HG02852 (cell line): Measurements from ENCODE around the gene SRGAP1.
"Not testable (repeated sequence)": the region's sequence is repeated elsewhere in the genome, so short reads cannot be mapped to it uniquely, and the experiment has no call there.

ENCODE experiments used
- ATAC-seq: cut with Tn5 transposase; IDR thresholded peaks from one replicate; pipeline ENCODE4 v1.9.1; 2021; ENCODE audit warnings: mild to moderate bottlenecking, moderate library complexity; ENCODE audit not compliant: unreplicated experiment

SRGAP1 gene

DNA sequence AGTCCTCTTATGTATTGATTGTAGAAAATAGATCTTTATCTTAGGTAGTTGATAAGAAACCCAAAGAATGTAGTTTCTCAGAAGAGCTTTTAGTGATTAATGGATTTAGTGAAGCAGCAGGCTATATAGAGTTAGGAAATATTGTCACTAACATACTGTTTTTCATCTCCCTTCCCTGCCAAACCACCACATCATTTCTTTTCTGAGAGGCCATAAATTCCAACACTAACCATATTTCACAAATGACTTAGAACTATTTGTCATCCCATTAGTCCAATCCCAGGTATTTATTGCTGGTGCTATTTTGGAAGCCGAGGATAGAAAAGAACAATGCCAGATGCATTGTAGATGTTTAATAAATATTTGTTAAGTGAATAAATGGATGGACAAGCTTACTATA, 191.9 kb downstream of the SRGAP1 start:
- ATAC-seq: no peak

DNA sequence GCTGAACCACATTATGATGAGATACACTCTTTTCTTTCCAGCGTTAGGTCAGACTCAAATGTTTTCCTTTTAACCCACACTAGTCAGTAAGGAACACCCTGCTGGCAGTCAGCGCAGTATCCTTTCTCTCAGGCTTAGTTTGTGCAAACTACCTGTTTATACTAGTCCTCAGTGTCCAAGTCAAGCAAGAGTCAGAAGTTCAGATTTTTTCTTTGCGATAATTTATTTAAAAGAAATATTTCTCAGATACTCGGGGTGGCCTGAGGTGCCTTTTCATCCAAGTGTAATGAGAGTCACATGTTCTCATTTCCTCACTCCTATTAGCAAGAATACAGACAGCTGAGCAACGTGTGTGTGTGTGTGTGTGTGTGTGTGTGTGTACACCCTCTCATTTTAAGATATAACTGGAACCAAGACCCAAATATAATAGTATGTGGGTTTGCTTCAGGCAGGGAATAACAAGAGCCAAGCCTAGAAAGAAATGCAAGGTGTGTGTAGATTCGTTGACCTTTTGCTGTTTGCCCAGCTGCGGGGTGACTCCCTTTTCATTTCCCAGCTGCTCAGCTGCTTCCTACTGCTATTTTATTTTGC, 194.9 kb downstream of the SRGAP1 start:
- ATAC-seq: no peak

DNA sequence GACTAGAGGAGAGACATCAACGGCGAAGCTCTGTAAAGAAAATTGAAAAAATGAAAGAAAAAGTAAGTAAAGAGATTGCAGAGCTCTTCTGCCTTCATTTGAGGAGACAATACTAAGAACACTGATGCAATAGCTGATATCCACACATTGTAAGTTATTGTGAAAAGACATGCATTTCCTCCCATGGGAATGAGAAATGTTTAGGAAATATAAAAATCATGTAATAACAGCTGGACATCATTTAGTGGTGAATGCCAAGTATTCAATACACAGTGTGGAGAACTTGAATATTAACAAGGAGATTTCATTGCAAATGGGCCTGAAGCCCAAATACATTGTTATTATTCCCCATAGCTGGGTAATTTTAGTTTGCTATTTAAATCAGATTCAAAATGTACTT, 198.4 kb downstream of the SRGAP1 start:
- no peak for ATAC-seq

DNA sequence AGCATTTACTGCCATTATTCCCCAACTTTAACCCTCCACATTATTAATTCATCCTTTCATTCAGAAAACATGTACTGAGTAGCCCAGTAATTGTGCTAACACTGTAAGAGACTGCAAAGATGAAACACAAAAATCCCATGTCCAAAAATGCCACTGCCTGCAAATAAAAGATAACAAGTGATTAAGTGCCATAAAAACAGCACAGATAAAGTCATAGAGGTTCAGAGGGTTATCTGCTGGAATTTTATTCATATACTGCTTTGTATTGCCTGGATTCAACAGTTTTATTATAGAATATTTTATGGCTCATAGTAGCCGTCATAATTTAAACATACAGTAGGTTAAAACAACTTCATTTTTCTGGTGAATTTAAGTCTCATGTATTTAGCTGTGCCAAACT, 199.7 kb downstream of the SRGAP1 start:
- no peak for ATAC-seq

DNA sequence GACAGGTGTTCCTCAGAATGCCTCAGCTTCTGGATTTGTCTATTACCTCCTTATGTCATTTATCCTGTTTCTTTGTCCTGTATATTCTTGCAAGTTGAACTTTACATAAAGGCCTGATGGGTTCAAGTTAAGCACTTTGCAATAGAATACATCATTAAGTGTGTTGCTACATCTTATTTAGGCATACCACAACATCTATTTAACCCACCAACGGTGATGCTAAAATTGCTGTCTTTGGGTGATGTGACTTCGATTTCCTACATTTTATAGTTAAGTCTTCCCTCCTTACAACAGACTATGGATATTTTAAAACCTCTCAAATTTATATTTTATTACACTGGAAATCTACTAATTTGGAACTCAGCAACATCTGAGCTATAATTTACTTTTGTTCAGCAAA, 206.6 kb downstream of the SRGAP1 start:
- no peak for ATAC-seq

DNA sequence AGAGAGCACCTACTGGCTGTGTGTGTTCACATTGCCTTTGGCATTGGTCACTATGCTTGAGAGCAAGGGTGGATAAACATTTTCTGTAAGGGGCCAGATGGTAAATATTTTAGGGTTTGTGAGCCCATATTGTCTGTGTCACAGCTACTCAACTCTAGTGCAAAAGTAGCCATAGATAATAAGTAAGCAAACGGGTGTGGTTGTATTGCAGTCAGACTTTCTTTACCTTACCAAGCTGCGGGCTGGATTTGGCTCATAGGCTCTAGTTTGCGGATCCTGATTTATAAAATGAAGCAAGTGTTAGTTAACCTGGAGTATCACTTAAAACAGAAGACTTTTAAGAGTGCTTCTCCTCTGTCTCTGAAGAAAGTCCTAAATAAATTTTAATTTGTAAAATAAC, 208.6 kb downstream of the SRGAP1 start:
- no peak for ATAC-seq

DNA sequence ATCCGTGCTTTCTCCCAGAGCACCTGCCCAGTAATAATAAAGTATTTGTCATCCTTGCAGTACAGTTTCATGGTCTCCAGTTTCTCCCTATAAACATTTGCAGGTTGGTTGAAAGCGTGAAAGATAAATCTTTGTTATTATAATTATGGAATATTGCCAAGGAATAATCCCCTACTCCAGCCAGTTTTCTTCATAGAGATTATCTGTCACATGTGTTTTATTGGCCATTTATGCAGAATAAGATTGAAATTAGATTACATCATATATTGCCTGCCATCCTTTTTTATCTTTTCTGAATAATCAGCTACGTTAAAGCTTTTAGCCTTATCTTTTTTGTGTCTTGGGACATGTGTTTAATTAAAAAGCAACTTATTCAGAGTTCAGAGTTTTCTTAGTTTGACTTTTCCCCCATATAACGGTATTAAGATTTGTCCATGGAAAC, 209.6 kb downstream of the SRGAP1 start:
- ATAC-seq: no peak

DNA sequence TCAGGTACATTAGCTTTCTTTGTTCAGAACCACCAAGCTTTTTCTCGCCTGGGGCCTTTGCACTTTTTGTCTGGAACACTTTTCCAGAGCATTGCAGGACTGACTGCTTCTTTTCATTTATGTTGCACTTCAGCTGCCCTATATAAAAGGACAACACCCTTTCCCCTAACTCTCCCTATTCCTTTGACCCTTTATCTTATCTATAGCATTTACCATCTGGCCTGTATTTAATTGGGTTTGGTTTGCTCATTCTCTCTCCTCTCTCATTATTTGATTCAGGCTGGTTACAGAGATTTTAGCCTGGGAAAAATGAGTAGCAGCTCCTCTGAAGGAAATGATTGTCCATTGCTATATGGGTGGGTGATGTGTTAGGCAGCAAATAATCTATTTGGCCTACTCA, 212.2 kb downstream of the SRGAP1 start:
- ATAC-seq: no peak

DNA sequence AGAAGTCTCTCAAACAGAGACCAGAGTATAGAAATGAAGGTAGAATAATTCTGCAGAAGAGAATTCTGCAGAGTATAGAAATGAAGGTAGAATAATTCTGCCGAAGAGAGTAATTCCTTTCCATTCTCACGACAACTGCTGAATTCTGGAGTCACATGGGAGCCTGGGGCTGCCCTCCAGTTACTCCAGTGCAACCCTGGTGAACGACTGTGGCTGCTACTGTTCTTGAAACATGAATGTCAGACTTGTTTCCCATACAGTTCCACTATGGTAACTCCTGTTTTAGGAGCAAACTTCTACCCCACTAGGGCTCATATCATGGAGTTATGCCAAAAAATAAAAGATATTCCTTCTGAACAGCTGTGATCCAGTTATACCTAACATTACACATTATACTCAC, 213.2 kb downstream of the SRGAP1 start:
- no peak for ATAC-seq

DNA sequence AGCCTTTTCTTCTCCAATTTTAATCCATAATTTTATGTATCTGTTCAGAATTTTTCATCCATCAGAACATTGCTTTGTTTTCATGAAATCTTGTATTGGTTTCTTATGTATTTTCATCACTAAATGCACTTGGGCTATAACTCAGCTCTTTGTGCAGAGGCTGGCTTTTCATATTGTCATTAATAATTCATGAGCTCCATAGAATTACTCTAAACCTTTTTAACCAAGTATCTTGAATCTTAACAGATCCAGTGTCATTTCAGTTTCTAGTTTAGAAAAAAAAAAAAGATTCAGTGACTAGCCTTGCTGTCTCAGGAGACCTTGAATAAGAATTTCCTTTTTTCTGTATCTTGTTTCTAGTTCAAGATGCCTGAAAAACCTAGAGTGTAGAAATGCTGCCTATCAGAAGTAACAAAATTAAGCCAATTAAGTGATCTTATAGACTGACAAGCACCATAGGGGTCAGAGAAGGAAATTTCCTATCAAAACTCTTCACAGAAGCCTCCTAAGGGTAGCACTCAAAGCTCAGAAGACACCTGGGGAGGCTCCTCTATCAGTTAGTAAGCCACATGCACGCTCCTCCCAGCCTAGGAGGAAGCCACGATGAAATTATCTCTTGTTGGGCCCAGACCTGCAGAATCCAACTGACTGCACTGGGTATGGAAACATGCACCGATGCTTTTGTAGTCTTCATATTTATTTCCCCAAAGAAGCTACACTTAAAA, 214.2 kb downstream of the SRGAP1 start:
- ATAC-seq: no peak

DNA sequence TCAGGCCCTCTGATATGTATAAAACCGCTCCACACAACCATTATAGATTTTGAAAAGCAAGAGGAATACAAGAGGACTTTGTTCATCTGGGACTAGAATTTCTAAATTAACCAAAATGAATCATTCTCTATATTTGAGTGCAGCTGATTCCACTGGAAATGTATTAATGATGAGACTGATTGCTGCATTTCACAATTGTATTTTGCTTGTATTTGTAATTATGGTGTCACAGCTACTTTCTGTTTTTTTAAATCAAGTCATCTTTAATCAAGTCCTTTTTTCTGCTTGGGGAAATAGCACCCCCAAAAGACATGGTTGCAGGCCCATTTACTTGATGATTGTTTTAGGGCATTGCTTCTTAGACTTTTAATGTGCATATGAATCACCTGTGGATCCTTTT, 215.2 kb downstream of the SRGAP1 start:
- no peak for ATAC-seq

DNA sequence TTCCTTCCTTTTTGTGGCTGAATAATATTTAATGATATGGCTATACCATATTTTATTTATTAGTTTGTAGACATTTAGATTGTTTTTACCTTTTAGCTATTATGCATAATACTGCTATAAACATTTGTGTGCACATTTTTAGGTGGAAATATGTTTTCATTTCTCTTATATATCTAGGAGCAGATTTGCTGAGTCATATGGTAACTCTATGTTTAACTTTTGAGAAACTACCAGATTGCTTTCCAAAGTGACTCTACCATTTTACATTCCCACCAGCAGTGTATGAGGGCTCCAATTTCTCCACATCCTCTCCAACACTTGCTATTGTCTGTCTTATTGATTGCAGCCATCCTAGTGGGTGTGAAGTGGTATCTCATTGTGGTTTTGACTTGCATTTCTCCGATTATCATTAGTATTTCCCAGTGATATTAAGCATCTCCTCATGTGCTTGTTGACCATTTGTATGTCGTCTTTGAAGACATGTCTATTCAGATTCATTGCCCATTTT, 217.4 kb downstream of the SRGAP1 start:
- no peak for ATAC-seq

DNA sequence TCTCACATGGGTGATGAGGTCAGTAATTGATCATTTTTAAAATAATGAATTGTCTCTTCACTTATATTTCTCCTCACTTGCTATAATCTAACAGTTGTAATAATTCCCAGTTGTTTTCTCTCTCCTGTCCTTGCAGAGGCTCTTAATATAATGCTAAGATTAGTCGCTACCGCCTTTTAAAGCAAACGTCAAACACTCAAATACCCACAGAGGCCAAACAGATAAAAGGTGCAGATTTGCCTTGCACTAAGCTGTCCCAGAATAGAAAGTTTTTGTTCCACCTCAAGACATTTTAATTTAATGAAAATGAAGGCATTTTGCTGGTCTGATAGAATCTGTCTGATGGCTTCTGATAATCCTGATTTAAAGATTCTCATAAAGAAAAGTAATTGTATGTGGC, 218.6 kb downstream of the SRGAP1 start:
- ATAC-seq: no peak

DNA sequence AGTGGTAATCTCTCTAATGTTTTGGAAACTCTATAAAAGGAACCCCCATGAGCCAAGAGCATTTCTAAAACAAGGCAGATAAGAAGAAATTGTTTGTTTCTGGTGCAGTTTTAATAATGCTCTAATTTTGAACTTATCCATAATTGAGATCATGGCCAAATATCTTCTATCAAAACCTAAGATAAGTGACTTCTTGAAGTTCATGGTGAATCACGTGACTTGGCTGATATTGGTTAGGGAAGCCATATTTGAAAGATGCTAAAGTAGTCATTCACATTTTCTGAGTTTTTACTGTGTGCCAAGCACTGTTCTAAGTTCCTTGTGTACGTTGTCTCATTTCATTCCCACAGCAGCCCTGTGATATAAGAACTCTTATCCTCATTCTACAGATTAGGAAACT, 219.7 kb downstream of the SRGAP1 start:
- ATAC-seq: no peak

DNA sequence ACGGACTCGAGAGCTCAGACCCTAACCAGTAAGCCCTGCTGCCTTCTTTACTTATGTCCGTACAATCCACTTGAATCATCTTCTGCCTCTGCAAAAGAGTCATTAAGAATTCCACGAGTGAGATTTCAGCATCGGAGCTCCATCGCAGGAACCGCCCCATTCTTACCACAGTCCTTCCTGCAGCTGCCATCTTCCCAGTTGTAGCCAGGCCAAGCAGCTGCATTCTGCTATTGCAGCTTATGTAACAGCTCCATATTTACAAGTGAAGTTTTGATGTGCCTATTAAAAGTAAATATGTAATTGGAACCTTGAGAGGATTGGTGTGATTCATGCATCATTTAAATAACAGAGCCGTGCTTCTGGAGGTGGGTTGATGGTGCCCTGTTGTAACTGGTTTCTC, 220.2 kb downstream of the SRGAP1 start:
- ATAC-seq: no peak

DNA sequence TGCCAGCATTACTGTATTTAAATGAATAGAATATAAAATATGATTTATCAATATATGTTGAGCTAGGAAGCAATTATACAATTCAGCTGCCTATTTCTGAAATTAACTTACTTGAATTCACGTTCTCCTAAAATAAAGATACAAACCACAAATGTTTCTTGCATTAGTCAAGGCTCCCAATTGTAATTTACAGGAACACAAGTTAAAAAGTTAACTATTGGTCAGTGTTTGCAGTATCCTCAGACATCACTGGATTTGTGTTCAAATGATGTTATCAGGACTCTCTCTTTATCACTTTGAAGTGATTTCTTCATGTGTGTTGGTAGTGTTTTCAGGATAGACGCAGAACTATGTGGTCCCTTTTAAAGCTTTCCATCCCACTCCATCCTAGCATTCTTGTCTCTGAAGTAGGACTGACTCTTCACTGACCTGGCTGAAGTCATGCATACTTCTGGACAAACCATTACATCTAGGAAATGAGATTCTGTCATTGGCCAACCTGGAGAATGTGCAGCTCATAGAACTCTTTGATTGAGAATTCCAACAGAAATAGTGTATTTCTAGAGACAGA, 221.5 kb downstream of the SRGAP1 start:
- ATAC-seq: no peak

DNA sequence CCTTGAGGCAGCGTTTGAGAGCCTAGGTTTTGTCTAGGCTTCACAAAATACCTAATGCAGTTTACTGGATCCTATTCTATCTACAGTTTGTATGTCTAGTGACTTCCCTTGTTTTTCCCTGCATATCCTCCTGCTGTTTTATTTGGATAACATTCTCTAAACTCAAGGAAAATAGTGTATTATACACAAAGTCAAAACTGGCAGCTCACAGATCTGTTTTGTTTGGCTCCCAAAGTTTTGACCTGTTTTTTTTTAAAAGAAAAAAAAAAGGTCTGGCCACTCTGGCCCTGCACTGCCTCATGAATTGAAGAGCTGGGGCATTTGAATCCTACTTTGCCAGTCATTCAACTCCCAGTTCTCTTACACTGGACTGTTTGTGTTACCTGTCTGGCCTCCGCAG, 222.3 kb downstream of the SRGAP1 start:
- ATAC-seq: no peak

DNA sequence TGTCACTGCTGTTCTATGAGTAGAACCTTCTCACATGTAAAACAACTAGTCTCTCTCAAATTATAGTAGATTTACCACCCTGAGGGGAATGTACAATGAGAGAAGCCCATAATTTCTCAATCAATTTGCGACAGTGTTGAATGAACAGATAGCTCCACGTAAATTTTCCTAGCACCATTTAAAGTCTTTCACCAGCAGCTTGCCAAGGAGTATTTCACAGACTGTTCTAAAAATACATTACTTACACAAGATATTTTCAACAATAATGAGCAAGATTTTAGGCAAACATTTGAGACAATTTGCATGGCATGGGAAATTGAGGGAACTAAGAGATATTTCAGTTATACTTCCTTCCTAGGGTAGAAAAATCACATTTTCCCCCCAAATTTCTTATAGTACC, 226.0 kb downstream of the SRGAP1 start:
- ATAC-seq: no peak

DNA sequence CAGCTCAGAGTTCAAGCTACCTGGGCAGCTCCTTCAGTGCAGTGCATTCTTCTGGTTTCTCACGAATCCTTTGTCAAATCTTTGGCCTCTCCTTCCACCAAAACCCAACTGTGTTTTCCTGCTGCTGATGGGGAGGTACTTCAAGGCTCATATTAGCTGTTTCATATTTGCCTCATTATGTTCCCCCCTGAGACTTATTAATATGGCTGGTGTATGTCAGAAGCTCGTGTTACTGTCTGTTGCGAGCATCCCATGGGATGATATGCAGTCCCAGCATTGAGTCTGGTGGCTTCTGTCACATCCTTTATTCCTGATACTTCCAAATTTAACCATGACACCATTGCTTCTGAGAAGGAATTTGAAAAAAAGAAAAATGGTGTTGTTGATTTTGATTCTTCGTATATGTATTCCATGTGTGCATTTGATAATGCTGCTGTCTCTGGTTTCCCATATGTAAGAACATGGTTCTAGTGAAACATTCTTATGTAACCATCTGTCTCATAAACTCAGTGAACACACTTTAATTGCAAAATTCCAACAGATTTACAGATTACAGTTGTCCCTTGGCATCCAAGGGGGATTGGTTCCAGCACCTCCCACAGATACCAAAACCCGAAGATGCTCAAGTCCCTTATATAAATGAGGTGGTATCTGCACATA, 228.5 kb downstream of the SRGAP1 start:
- no peak for ATAC-seq

DNA sequence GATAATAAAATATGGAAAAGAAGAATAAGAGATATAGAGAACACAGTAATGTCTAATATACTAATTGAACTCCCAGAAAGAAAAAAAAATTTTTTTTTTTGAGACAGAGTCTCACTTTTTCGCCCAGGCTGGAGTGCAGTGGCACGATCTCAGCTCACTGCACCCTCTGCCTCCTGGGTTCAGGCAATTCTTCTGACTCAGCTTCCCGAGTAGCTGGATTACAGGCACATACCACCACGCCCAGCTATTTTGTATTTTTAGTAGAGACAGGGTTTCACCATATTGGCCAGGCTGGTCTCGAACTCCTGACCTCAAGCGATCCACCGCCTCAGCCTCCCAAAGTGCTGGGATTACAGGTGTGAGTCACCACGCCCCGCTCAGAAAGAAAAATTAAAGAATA, 232.1 kb downstream of the SRGAP1 start:
- ATAC-seq: not testable (repeated sequence)

DNA sequence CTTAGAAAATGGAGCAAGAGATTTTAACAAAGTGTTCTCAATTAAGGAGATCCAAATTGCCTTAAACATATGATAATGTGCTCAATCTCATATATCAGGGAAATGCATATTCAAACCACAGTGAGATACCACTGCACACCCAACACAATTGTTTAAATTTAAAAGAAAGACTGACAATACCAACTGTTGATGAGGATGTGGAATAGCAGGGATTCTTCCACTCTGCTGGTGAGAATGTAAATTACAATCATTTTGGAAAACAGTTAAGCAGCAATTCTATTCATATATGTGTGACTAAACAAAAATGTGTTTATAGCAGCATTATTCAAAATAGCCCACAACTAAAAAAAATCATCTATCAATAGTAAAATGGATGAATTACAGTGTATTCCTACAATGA, 233.4 kb downstream of the SRGAP1 start:
- no peak for ATAC-seq
